GM18498 (cell line): ENCODE data around the gene AUH.
A peak's percentile ranks its signal among the peaks of the same experiment; 100 is the strongest.

Experiments
- ATAC-seq: cut with Tn5 transposase; IDR thresholded peaks from one replicate; pipeline ENCODE4 v1.9.1; 2021; ENCODE audit warnings: mild to moderate bottlenecking, moderate library complexity; ENCODE audit not compliant: unreplicated experiment

The AUH gene

GRCh38 chr9:91298311-91298710 lies 63.4 kb downstream of the AUH start:
- no peak for ATAC-seq

GRCh38 chr9:91297306-91297705 lies 64.4 kb downstream of the AUH start:
- ATAC-seq, result no peak

DNA sequence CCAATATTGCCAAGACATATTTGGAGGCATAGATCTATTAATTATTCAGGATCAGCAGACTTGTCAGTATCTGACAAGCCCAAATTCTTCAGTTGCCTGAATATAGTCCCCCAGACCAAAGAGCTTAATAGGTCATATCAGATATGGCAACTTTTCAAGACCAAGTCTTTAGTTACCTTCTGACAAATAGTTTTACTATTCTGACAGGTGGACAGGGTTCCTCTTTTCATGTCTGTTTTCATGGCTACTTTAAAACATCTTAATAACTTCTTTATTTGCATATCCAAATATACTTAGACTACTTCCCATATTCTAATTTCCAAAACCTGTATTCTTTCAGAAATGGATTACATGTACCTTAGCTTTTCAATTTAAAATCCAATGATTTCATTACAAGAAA lies 65.4 kb downstream of the AUH start:
- no peak for ATAC-seq

DNA sequence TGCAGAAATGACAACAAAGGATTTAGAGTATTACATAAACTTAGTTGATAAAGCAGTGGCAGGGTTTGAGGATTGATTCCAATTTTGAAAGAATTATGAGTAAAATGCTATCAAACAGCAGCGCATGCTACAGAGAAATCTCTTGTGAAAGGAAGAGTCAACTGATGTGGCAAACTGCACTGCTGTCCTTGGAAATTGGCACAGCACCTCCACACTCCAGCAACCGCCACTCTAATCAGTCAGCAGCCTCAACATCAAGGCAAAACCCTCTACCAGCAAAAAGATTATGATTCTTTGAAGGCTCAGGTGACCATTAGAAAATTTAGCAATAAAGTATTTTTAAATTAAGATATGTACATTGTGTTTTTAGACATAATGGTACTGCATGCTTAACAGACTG lies 66.4 kb downstream of the AUH start:
- no peak for ATAC-seq

DNA sequence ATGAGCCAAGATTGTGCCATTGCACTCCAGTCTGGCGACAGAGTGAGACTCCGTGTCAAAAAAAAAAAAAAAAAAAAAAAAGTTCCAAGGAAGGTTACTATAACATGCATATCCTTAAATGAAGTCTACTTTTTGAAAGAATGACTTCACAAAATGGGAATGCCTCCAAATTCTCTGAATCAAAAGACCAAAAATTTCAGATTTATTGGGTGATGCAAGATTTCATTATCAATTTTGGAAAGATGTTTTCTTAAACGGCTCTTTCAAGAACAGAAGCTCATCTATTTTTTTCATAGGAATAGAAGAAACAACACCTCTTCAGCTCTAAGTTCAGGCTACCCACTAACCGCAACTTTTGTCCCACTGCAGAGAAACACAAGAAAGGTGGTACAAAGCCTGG lies 69.9 kb downstream of the AUH start:
- no peak for ATAC-seq

GRCh38 chr9:91289244-91289643 lies 72.5 kb downstream of the AUH start:
- no peak for ATAC-seq

DNA sequence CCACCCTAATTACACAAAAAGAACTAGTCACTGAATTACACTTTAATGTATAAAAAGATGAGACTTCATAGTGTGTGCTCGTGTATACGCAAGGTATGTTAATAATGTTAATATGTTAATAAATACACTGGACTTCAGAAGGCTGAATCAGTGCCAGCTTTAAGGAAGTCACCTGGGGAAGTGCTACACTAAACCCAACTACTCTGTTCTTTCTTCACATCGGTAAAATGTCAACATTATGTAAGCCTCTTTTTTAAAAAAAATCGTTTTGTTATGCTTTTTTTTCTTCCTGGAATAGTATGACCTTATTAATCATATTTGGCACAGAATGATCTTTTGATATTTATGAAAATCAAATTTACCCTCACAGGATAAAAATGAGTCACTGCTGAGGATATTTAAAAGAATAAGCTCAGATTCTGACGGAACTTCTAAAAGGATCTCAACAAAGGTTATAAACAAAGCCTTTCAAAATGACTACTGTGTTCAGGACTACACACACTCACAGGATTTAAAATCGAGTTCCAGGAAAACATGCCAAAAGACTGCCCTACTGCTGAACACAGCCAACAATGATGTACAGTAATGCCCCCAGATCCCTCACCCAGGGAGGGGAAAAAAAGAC lies 75.9 kb downstream of the AUH start:
- ATAC-seq, result no peak

- no peak for ATAC-seq
These were observed 79.4 kb downstream of the AUH start for GRCh38 chr9:91282292-91282691.

DNA sequence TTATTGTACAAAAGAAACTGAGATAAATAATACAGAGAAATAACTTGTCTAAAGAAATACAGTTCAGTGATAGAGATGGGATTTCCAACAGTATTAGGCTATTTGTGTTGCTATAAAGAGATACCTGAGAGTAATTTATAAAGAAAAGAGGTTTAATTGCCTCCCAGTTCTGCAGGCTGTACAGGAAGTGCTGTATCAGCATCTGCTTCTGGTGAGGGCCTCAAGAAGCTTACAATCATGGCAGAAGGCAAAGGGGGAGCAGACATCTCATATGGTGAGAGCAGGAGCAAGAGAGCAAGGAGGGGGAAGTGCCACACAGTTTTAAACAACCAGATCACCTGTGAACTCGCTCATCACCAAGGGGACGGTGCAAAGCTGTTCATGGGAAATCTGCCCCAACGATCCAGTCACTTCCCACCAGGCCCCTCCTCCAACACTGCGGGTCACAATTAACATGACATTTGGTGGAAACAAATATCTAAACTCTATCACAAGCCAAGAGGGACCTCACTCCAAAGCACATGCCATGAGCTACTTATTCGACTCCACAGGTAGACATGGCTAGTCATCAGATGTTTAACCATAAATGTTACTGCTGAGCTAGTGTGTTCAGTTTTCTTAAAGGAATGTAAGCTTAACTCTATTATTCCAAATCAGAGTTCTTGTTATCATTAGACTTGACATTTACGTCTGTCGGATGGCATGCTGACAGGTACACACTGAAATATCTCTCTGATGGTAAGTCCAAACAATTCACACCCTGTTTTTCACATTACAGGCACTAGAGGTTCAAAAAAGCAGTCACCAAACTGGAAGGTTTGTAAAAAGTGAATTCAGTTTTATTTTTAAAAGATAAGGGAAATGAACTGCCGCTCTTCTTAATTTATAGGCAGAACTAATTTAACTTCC lies 82.2 kb downstream of the AUH start:
- ATAC-seq, result no peak

DNA sequence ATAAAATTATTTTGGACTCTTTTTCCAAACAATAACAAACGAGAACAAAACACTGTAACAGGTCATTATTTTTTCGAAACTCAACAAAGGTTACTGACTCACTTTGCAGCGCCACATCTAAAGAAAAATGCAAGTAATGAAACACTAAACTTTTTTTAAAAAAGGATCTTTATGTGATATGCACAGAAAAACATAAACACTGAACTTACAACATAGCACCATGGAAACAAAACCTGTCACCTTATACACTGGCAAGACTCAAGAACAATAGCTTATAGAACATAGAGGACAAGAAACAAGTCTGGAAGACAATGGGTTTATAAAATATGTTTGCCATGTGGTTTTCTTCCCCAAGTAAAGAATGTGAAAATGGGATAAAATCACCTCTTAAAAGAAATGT lies 85.2 kb downstream of the AUH start:
- ATAC-seq, result no peak

DNA sequence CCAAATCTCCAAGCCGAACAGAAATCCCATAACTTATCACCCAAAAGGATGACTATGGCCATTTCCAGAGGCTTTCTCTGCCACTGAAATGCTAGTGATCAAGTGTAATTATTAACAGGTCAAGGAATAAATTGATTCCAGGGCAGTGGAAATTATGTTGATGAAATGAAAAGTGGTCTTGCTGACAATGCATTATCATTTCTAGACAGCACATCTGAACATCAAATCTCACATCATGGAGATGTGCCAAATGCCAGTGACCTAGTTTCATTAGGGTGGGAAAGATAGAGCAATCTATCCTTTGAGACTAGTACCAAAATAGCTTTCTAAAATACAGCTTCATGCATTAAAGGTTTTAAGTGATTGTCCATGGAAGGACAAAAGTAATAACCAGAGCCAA lies 86.1 kb downstream of the AUH start:
- no peak for ATAC-seq

DNA sequence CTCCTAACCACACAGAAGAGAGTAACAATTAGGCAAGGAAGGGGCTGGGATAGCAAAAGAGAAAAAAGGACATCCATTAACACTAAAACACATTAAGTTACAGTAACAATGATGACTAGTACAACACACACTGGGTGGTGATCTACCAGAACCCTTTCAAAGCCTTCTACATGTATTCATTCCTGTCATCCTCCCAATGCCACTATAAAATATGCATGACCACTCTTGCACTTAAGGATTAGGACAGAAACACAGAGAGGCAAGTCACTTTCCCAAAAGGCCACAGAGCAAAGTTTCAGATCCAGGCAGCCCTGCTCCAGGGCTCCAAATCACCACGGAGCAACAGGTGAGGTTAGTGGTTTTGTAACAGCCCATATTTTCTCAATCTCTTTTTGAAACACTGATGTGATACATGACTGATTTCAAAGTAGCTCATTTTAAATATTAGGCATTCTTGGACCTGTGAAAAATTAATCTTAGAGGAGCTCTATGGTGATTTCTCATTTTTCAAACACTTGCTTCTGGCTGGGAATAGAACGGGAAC lies 86.7 kb downstream of the AUH start:
- no peak for ATAC-seq

DNA sequence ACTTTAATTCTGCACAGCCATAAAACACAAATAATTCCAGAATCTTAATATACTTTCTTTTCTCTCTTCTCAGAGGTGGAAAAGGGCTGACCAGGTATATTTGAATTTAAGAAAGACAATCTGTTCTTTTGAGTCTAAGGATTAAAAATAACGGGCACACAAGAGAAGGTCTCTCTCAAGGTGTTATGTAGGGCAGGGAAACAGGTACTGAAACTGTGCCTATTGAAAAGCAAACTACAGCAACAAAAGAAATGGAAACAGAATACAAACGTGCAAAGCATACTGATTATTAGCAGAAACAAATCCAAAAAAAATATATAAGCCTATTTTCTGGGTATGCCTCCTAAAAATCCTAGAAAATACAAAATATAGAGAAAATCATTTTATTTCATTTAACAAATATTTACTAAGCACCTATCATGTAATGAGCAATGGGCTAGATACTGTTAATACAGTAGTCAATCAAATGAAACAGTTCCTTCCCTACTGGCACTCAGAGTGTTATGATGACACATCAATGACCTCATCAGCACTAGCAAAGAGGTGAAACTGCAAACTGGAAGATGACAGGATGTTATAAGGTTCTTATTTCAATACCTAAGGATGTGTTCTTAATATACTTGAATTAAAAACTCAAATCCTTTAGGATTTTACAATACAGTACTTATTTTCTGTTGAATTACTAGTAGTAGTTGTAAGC lies 87.7 kb downstream of the AUH start:
- peak; percentile 65 for ATAC-seq

GRCh38 chr9:91271156-91271555 lies 90.6 kb downstream of the AUH start:
- ATAC-seq, result no peak

DNA sequence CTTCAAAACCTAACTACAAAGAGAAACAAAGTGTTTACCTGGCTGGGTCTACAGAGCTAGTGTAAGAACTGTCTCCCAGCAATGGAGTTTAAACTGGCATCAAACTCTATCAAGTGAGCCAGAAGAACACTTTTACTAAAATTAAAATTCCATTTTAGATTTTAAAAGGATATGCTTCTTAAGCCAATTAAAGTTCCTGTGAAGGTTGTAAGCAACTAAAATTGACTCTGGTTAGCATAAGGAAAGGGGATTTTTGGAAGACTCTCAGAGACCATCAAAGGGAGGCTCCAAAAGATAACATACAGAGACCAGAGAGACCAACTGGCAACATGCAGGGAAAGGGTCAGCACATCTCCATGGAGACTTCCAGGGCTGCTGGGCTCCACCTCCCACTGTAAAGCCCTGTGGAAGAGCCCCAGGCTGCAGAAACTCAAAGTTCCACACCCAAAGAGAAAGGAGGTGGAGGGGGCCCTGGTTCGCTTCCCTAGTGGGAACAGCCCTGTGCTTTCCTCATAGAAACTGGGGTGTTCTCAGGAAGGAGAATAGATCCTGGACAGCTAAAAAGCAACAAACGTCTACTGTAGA lies 91.7 kb downstream of the AUH start:
- no peak for ATAC-seq

DNA sequence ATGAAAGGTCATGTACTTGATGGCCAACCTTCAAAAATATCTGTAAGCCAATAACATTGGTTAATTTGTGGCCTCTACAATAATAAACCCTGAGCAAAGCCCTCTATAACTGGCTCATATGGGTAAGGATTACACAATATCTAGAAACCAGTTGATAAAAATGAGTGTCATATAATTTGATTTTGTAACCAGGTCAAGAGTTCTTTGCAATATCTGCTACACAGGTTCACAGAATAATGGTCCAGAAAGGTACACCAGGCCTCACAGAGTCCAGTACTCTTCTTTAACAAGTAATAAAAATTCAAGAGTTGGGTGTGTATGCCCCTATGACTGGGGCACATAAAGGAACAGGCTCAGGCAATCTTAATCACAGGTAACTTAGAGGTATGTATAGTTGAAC lies 95.3 kb downstream of the AUH start:
- ATAC-seq, result no peak

- ATAC-seq, result no peak
These were observed 96.2 kb downstream of the AUH start for GRCh38 chr9:91265514-91265913.

GRCh38 chr9:91261417-91261816 lies 100.3 kb downstream of the AUH start:
- no peak for ATAC-seq

DNA sequence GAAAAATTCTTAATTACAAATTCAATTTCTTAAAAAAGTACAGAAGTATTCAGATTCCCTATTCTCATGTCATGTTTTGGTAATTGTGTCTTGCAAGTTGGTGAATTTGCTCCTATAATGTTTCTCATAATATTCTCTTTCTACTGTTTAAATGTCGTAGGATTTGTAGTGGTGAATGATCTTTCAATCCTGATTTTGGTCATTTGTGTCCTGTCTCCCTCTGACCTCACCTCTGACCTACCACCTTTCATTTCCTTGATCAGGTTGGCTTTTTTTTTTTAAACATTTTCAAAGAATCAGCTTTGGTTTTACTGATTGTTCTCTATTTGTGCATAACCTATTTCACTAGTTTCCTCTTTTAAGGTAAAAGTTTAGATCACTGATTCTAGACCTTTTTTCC lies 102.6 kb downstream of the AUH start:
- ATAC-seq, result no peak

DNA sequence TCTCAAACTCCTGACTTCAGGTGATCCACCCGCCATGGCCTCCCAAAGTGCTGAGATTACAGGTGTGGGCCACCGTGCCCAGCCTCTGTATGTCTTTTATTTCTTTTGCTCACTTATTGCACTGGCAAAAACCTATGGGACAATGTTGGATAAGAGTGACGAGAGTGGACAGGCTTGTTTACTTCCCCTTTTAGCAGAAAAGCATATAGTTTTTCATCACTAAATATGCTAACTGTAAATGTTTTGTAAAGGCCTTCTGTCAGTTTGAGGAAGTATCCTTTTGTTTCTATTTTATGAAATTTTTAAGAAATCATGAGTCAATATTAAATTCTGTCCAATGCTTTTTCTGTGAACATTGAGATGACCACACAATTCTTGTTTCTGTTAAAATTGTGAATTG lies 103.3 kb downstream of the AUH start:
- no peak for ATAC-seq

DNA sequence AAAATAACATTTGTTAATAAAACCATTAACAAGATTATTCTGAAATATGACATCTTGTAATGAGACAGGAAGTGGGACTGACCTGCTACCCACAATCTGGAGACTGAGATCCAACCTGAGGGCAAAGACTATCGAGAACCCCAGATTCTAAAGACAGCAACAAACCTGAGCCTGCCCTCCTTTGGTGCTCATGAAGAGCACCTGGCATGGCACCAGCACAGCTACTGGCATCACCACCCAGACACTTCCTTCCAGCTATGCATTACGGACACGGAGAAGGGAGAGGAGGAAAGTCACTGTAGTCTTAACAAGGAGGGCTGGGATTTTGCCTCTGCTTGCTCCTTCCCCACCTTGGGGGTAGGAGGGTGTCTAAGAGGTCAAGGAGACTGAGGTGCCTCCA lies 105.5 kb downstream of the AUH start:
- no peak for ATAC-seq
